HCT116 (cell line): Measurements from ENCODE around the gene CSTPP1. TPM values are rescaled to one million over a fixed set of nuclear protein-coding genes. Genes with fewer than 3 reads are reported as not detected.

Experiments used
- ATAC-seq: fragments of 200-7000 bp; cut with Tn5 transposase; 2 replicates; pipeline ENCODE4 v1.9.1; 2020; ENCODE audit warnings: mild to moderate bottlenecking, moderate library complexity
- BruUV-seq: library from RNA; stranded (reverse); fragments of 400-500 nt; replicated peaks from 2 replicates; lab custom pipeline; 2021; lab: Mats Ljungman, UMichigan
- CTCF ChIA-PET: fragments of 300-600 bp; sonication (Branson Sonifier 250); formaldehyde crosslinking; loops from one replicate; lab custom pipeline; 2021; ENCODE audit warnings: antibody characterized with exemption; lab: Charles Lee
- POLR2A ChIA-PET: fragments of 300-600, 350-600 bp; sonication (Branson Sonifier 250); formaldehyde crosslinking; loops from one replicate; lab custom pipeline; 2021; ENCODE audit warnings: antibody characterized with exemption; lab: Charles Lee
- RAD21 ChIA-PET, 2 experiments: fragments of 300-600 bp; sonication (Branson Sonifier 250); formaldehyde crosslinking; loops; one replicate each; lab custom pipeline; 2023; ENCODE audit warnings: low total read pairs in 2 of 2; ENCODE audit not compliant: uncharacterized antibody in 2 of 2, unreplicated experiment in 2 of 2, low non-redundant PET in 1 of 2; lab: Charles Lee
- DNase-seq: peaks from one replicate; pipeline ENCODE4 v3.0.0-alpha.2; 2010; ENCODE audit warnings: low read depth, low spot score
- H2AFZ ChIP-seq: fragments of 200-600 bp; shearing (Covaris generic), sonication (generic); 2 replicates; pipeline ENCODE4 v1.6.1; 2017; ENCODE audit warnings: low read depth, mixed run types, mixed read lengths, antibody characterized with exemption, low read length; ENCODE audit not compliant: poor library complexity, severe bottlenecking
- H3K27ac ChIP-seq: 2 replicates; pipeline ENCODE4 v1.5.1; 2012; ENCODE audit warnings: low read depth, low read length
- H3K27me3 ChIP-seq: fragments of 200-600 bp; sonication (generic); 2 replicates; pipeline ENCODE4 v1.6.1; 2016; ENCODE audit warnings: mixed run types, low read length, mixed read lengths; ENCODE audit not compliant: insufficient read depth
- H3K36me3 ChIP-seq, 2 experiments: fragments of 200-500 bp in 1 of 2; fragments of 200-600 bp in 1 of 2; sonication (Bioruptor generic) in 1 of 2; sonication (generic) in 1 of 2; 2 replicates each; pipeline versions ENCODE4 v1.5.1 to v1.6.1; 2014 to 2016; ENCODE audit warnings: low read length in 2 of 2, inconsistent platforms in 1 of 2, mixed read lengths in 1 of 2, mixed run types in 1 of 2; ENCODE audit not compliant: insufficient read depth in 2 of 2, control insufficient read depth in 1 of 2
- H3K4me1 ChIP-seq, 2 experiments: fragments of 200-600 bp in 1 of 2; sonication (generic) in 1 of 2; 2 replicates each; pipeline versions ENCODE4 v1.5.1 to v1.6.1; 2012 to 2017; ENCODE audit warnings: low read length in 2 of 2, inconsistent platforms in 1 of 2, mild to moderate bottlenecking in 1 of 2, mixed read lengths in 1 of 2, mixed run types in 1 of 2, moderate library complexity in 1 of 2; ENCODE audit not compliant: insufficient read depth in 2 of 2, control insufficient read depth in 1 of 2
- H3K4me2 ChIP-seq: fragments of 200-600 bp; sonication (generic); 2 replicates; pipeline ENCODE4 v1.6.1; 2017; ENCODE audit warnings: mixed run types, low read length, mixed read lengths
- H3K4me3 ChIP-seq, 2 experiments: fragments of 200-600 bp in 1 of 2; sonication (generic) in 1 of 2; replicated peaks in 1 of 2; 2 replicates each; pipeline ENCODE4 v1.5.1; 2011 to 2016; ENCODE audit warnings: low read length in 2 of 2, control low read depth in 1 of 2, low read depth in 1 of 2, mild to moderate bottlenecking in 1 of 2, mixed read lengths in 1 of 2, mixed run types in 1 of 2
- H3K79me2 ChIP-seq: fragments of 200-600 bp; sonication (generic); 2 replicates; pipeline ENCODE4 v1.6.1; 2017; ENCODE audit warnings: mild to moderate bottlenecking, mixed run types, low read length, moderate library complexity, mixed read lengths; ENCODE audit not compliant: insufficient read depth
- H3K9ac ChIP-seq: fragments of 200-600 bp; sonication (generic); 2 replicates; pipeline ENCODE4 v1.6.1; 2016; ENCODE audit warnings: low read length, mixed read lengths
- H3K9me2 ChIP-seq: fragments of 200-600 bp; sonication (generic), shearing (Covaris generic); 2 replicates; pipeline ENCODE4 v1.6.1; 2017; ENCODE audit warnings: mixed run types, mild to moderate bottlenecking, moderate library complexity; ENCODE audit not compliant: insufficient read depth
- H3K9me3 ChIP-seq, 2 experiments: fragments of 200-500 bp in 1 of 2; fragments of 200-600 bp in 1 of 2; sonication (Bioruptor generic) in 1 of 2; sonication (generic) in 1 of 2; 2 replicates each; pipeline ENCODE4 v1.6.1; 2014 to 2017; ENCODE audit warnings: low read length in 2 of 2, mixed read lengths in 2 of 2, inconsistent platforms in 1 of 2, low read depth in 1 of 2, mild to moderate bottlenecking in 1 of 2, mixed run types in 1 of 2, moderate library complexity in 1 of 2; ENCODE audit not compliant: control insufficient read depth in 1 of 2, insufficient read depth in 1 of 2
- H4K20me1 ChIP-seq: fragments of 200-600 bp; sonication (generic), shearing (Covaris generic); 2 replicates; pipeline ENCODE4 v1.6.1; 2017; ENCODE audit warnings: mixed run types, mild to moderate bottlenecking, moderate library complexity; ENCODE audit not compliant: insufficient read depth
- EZH2 ChIP-seq: fragments of 200-600 bp; sonication (generic); IDR thresholded peaks from 2 replicates; pipeline ENCODE4 v1.6.1; 2017; ENCODE audit warnings: antibody characterized with exemption, mixed run types
- POLR2A ChIP-seq: IDR thresholded peaks from 2 replicates; pipeline ENCODE4 v1.7.0; 2011; ENCODE audit warnings: borderline replicate concordance; ENCODE audit not compliant: insufficient read depth, insufficient read length; ENCODE audit errors: extremely low read depth
- POLR2AphosphoS5 ChIP-seq: IDR thresholded peaks from 2 replicates; pipeline ENCODE4 v1.6.1; 2011; ENCODE audit warnings: mild to moderate bottlenecking, low read depth, low read length, moderate library complexity
- RAD21 ChIP-seq: IDR thresholded peaks from 2 replicates; pipeline ENCODE4 v1.6.1; 2012; ENCODE audit warnings: low read depth, mild to moderate bottlenecking
- SRF ChIP-seq: IDR thresholded peaks from 2 replicates; pipeline ENCODE4 v1.6.1; 2012; ENCODE audit warnings: low read depth
- ZFX ChIP-seq: fragments of 450-650 bp; IDR thresholded peaks from 2 replicates; pipeline ENCODE4 v1.6.1; 2017
- intact Hi-C: fragments of 100-400 bp; cut with micrococcal nuclease; formaldehyde crosslinking; loops from 2 replicates; pipeline ENCODE4 v1.10.0; 2022
- total RNA-seq: library from RNA; stranded (reverse); gene quantifications from one replicate; pipeline ENCODE4 v1.2.1, GENCODE V29; 2021; ENCODE audit not compliant: unreplicated experiment
- TF ChIP-seq, protein P1 (sequence below): IDR thresholded peaks from 2 replicates; pipeline ENCODE4 v1.6.1; 2012
- TF ChIP-seq, protein P2 (sequence below): IDR thresholded peaks from 2 replicates; pipeline ENCODE4 v1.6.1; 2011; ENCODE audit warnings: mild to moderate bottlenecking, low read length, moderate library complexity; ENCODE audit not compliant: insufficient replicate concordance; ENCODE audit errors: extremely low read depth
- TF ChIP-seq, protein P3 (sequence below): IDR thresholded peaks from 2 replicates; pipeline ENCODE4 v1.6.1; 2012; ENCODE audit warnings: low read depth

Gene CSTPP1
- total RNA-seq, 1 experiment from 2014 or later = 24.7 TPM

DNA sequence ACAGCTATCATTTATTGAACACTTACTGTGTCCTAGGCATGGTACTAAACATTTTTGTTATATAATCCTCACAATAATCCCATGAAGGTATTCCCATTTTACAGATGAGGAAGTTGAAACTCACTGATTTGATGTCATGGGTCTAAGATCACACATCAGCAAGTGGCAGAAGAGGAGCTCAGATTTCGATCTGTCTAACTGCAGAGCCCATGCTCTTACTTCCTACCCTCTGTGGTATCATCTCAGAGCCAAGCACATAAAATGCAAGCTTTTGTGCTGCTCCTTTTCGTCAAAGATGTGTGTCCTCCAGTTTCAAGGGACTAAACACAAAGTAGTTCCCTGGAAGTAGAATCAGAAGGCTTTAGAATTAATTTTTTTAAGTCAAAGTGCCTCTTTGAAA, 169.0 kb downstream of the CSTPP1 start:
- Histone ChIP-seq H3K27me3 (no peaks in the 10 kb centered on the region), H3K9me2 (no peaks in the 10 kb centered on the region), H4K20me1 (no peaks in the 10 kb centered on the region), H3K79me2 (no peaks in the 10 kb centered on the region)
- CTCF ChIA-PET = interaction anchor here (0.5 kb wide), 1 partner anchor 250 kb away, joined by 6 read pairs; no protein-coding TSS in a partner anchor
- TF ChIP-seq, protein P1, sequence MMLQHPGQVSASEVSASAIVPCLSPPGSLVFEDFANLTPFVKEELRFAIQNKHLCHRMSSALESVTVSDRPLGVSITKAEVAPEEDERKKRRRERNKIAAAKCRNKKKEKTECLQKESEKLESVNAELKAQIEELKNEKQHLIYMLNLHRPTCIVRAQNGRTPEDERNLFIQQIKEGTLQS = no peak
- no peak for TF ChIP-seq POLR2AphosphoS5
- TF ChIP-seq ZFX = no peak
- no peak for TF ChIP-seq POLR2A
- no peak for TF ChIP-seq SRF
- TF ChIP-seq RAD21 = no peak
- TF ChIP-seq, protein P2, sequence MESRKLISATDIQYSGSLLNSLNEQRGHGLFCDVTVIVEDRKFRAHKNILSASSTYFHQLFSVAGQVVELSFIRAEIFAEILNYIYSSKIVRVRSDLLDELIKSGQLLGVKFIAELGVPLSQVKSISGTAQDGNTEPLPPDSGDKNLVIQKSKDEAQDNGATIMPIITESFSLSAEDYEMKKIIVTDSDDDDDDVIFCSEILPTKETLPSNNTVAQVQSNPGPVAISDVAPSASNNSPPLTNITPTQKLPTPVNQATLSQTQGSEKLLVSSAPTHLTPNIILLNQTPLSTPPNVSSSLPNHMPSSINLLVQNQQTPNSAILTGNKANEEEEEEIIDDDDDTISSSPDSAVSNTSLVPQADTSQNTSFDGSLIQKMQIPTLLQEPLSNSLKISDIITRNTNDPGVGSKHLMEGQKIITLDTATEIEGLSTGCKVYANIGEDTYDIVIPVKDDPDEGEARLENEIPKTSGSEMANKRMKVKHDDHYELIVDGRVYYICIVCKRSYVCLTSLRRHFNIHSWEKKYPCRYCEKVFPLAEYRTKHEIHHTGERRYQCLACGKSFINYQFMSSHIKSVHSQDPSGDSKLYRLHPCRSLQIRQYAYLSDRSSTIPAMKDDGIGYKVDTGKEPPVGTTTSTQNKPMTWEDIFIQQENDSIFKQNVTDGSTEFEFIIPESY = no peak
- TF ChIP-seq, protein P3, sequence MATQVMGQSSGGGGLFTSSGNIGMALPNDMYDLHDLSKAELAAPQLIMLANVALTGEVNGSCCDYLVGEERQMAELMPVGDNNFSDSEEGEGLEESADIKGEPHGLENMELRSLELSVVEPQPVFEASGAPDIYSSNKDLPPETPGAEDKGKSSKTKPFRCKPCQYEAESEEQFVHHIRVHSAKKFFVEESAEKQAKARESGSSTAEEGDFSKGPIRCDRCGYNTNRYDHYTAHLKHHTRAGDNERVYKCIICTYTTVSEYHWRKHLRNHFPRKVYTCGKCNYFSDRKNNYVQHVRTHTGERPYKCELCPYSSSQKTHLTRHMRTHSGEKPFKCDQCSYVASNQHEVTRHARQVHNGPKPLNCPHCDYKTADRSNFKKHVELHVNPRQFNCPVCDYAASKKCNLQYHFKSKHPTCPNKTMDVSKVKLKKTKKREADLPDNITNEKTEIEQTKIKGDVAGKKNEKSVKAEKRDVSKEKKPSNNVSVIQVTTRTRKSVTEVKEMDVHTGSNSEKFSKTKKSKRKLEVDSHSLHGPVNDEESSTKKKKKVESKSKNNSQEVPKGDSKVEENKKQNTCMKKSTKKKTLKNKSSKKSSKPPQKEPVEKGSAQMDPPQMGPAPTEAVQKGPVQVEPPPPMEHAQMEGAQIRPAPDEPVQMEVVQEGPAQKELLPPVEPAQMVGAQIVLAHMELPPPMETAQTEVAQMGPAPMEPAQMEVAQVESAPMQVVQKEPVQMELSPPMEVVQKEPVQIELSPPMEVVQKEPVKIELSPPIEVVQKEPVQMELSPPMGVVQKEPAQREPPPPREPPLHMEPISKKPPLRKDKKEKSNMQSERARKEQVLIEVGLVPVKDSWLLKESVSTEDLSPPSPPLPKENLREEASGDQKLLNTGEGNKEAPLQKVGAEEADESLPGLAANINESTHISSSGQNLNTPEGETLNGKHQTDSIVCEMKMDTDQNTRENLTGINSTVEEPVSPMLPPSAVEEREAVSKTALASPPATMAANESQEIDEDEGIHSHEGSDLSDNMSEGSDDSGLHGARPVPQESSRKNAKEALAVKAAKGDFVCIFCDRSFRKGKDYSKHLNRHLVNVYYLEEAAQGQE = no peak
- no peak for TF ChIP-seq EZH2
- TF ChIP-seq, all 23 proteins: peak for 0
- no peak for DNase-seq
- ChIA-PET RAD21 (no interaction called here), POLR2A (no interaction called here)
- no peak for ATAC-seq
- Histone ChIP-seq H3K4me3 (no peak overlapping the region), H3K4me1 (no peaks in the 10 kb centered on the region), H3K27ac (no peak overlapping the region), H3K9ac (no peak overlapping the region), H2AFZ (no peak overlapping the region), H3K9me3 (no peaks in the 10 kb centered on the region), H3K4me2 (no peak overlapping the region), H3K36me3 (no peaks in the 10 kb centered on the region)
- BruUV-seq = no TSS peak
- intact Hi-C loops = no loop called here
